ENCODE data around the gene GIMAP2. TPM values are rescaled to one million over a fixed set of nuclear protein-coding genes. Genes with fewer than 3 reads are reported as not detected.

GIMAP2 gene
- total RNA-seq, 2 donors from 2014 or later: 6.6 to 16.1 TPM

- Histone ChIP-seq H3K36me3 (no peaks in the 10 kb centered on the region), H3K27ac (peak overlapping the region in 1 of 2 donors; percentile 49), H3K4me3 (peak overlapping the region; percentile 17 to 26), H3K27me3 (replicated peaks; ENCODE audit: insufficient read depth) (no peaks in the 10 kb centered on the region), H3K4me1 (replicated peaks) (no peaks in the 10 kb centered on the region), H3K9me3 (no peaks in the 10 kb centered on the region)
- TF ChIP-seq POLR2A (IDR thresholded peaks at IDR 0.05): no peak
- TF ChIP-seq CTCF (IDR thresholded peaks at IDR 0.05): no peak
- TF ChIP-seq POLR2AphosphoS5 (IDR thresholded peaks at IDR 0.05): no peak
- WGBS: 74% methylated on average over 5 of the region's 5 CpGs
- no peak for DNase-seq (ENCODE audit: low spot score)
- intact Hi-C loops (cut with DNase I): no loop called here
These were observed 52.6 kb downstream of the GIMAP2 start for GRCh38 chr7:150738092-150738491.

GRCh38 chr7:150738591-150739001 lies 53.1 kb downstream of the GIMAP2 start:
- whole genome bisulfite sequencing: 42% methylated on average over 5 of the region's 5 CpGs
- Histone ChIP-seq H3K4me3 (peak overlapping the region; percentile 17 to 26), H3K4me1 (replicated peaks) (no peaks in the 10 kb centered on the region), H3K36me3 (no peaks in the 10 kb centered on the region), H3K27me3 (replicated peaks; ENCODE audit: insufficient read depth) (no peaks in the 10 kb centered on the region), H3K9me3 (no peaks in the 10 kb centered on the region), H3K27ac (peak overlapping the region; percentile 15 to 49)
- DNase-seq (ENCODE audit: low spot score): no peak
- TF ChIP-seq POLR2A (IDR thresholded peaks at IDR 0.05) (no peak), CTCF (IDR thresholded peaks at IDR 0.05) (no peak), POLR2AphosphoS5 (IDR thresholded peaks at IDR 0.05) (no peak)
- intact Hi-C loops (cut with DNase I): no loop called here

- TF ChIP-seq POLR2A (IDR thresholded peaks at IDR 0.05): no peak
- peak in 1 of 4 experiments; percentile 8 for TF ChIP-seq CTCF (IDR thresholded peaks at IDR 0.05)
- DNase-seq (ENCODE audit: low spot score): no peak
- Histone ChIP-seq H3K4me1 (replicated peaks) (no peaks in the 10 kb centered on the region), H3K4me3 (peak overlapping the region; percentile 17 to 26), H3K27ac (peak overlapping the region in 1 of 2 donors; percentile 15), H3K36me3 (no peaks in the 10 kb centered on the region), H3K27me3 (replicated peaks; ENCODE audit: insufficient read depth) (no peaks in the 10 kb centered on the region), H3K9me3 (no peaks in the 10 kb centered on the region)
- intact Hi-C loops (cut with DNase I): no loop called here
These were observed 53.5 kb downstream of the GIMAP2 start for GRCh38 chr7:150739033-150739432.

GRCh38 chr7:150740053-150740452 lies 54.5 kb downstream of the GIMAP2 start:
- Histone ChIP-seq H3K9me3 (no peaks in the 10 kb centered on the region), H3K4me3 (no peak overlapping the region), H3K4me1 (replicated peaks) (no peaks in the 10 kb centered on the region), H3K36me3 (no peaks in the 10 kb centered on the region), H3K27ac (no peak overlapping the region), H3K27me3 (replicated peaks; ENCODE audit: insufficient read depth) (no peaks in the 10 kb centered on the region)
- intact Hi-C loops (cut with DNase I): no loop called here
- no peak for DNase-seq (ENCODE audit: low spot score)
- WGBS: 92% methylated on average over 10 of the region's 10 CpGs
- TF ChIP-seq CTCF (IDR thresholded peaks at IDR 0.05): no peak
- TF ChIP-seq POLR2A (IDR thresholded peaks at IDR 0.05): no peak
- TF ChIP-seq POLR2AphosphoS5 (IDR thresholded peaks at IDR 0.05): no peak

- Histone ChIP-seq H3K4me3 (no peak overlapping the region), H3K9me3 (no peaks in the 10 kb centered on the region), H3K27ac (no peak overlapping the region), H3K36me3 (no peaks in the 10 kb centered on the region), H3K27me3 (replicated peaks; ENCODE audit: insufficient read depth) (no peaks in the 10 kb centered on the region), H3K4me1 (replicated peaks) (no peaks in the 10 kb centered on the region)
- DNase-seq (ENCODE audit: low spot score): no peak
- TF ChIP-seq POLR2A (IDR thresholded peaks at IDR 0.05): no peak
- TF ChIP-seq POLR2AphosphoS5 (IDR thresholded peaks at IDR 0.05): no peak
- no peak for TF ChIP-seq CTCF (IDR thresholded peaks at IDR 0.05)
- WGBS: 92% methylated on average over 14 of the region's 14 CpGs
- intact Hi-C loops (cut with DNase I): no loop called here
These were observed 56.9 kb downstream of the GIMAP2 start for GRCh38 chr7:150742286-150742968.

Data from prostate gland (tissue), 2 donors.